Measurements from ENCODE around the gene OGFR. TPM values are rescaled to one million over a fixed set of nuclear protein-coding genes. Genes with fewer than 3 reads are reported as not detected.

Gene OGFR
- total RNA-seq: 32.4 and 39.1 TPM in 2 replicates

- peak; percentile 99 for DNase-seq (ENCODE audit: insufficient read length, low spot score, missing footprints)
- Histone ChIP-seq H3K9me3 (ENCODE audit: low read depth, low read length) (no peaks in the 10 kb centered on the region), H4K20me1 (ENCODE audit: insufficient read depth, low read length) (peaks cover 39% of the 10 kb centered on the region), H3K36me3 (ENCODE audit: insufficient read depth, low read length) (peaks cover 26% of the 10 kb centered on the region), H3K4me1 (ENCODE audit: insufficient read depth, low read length) (peaks cover 14% of the 10 kb centered on the region), H3K4me3 (ENCODE audit: insufficient read depth, low read length) (peak within 1 kb of the TSS; percentile 87), H3K27ac (ENCODE audit: low read depth, low read length) (peak within 1 kb of the TSS; percentile 61), H3K4me2 (ENCODE audit: insufficient read depth, low read length) (peak within 1 kb of the TSS; percentile 88), H3K27me3 (ENCODE audit: insufficient read depth, low read length) (no peaks in the 10 kb centered on the region), H2AFZ (ENCODE audit: low read length) (peak within 1 kb of the TSS; percentile 80), H3K79me2 (ENCODE audit: insufficient read depth, low read length) (peaks cover 32% of the 10 kb centered on the region)
- no peak for TF ChIP-seq CTCF (IDR thresholded peaks at IDR 0.05; ENCODE audit: extremely low read depth, low read depth, low read length)
Observed at GRCh38 chr20:62804627-62805154, at the start of gene OGFR. Gene OGFR, plus strand, starts transcription at chr20:62804835. Its CDS starts 25 bp downstream, at chr20:62804860.

GRCh38 chr20:62754991-62755356, 49.7 kb upstream of the OGFR start:
- peak; percentile 51 for DNase-seq (ENCODE audit: insufficient read length, low spot score, missing footprints)
- no peaks in the 10 kb centered on the region for H3K4me1 ChIP-seq (ENCODE audit: insufficient read depth, low read length)
- no peak overlapping the region for H3K4me3 ChIP-seq (ENCODE audit: insufficient read depth, low read length)
- H3K27ac ChIP-seq (ENCODE audit: low read depth, low read length): no peak overlapping the region
- H2AFZ ChIP-seq (ENCODE audit: low read length): no peak overlapping the region
- H3K9me3 ChIP-seq (ENCODE audit: low read depth, low read length): no peaks in the 10 kb centered on the region
- H4K20me1 ChIP-seq (ENCODE audit: insufficient read depth, low read length): no peaks in the 10 kb centered on the region
- H3K4me2 ChIP-seq (ENCODE audit: insufficient read depth, low read length): no peak overlapping the region
- H3K79me2 ChIP-seq (ENCODE audit: insufficient read depth, low read length): no peaks in the 10 kb centered on the region
- no peak for TF ChIP-seq CTCF (IDR thresholded peaks at IDR 0.05; ENCODE audit: extremely low read depth, low read depth, low read length)
- peaks cover 5% of the 10 kb centered on the region for H3K27me3 ChIP-seq (ENCODE audit: insufficient read depth, low read length)
- H3K36me3 ChIP-seq (ENCODE audit: insufficient read depth, low read length): no peaks in the 10 kb centered on the region

- no peak overlapping the region for H3K27ac ChIP-seq (ENCODE audit: low read depth, low read length)
- peak; percentile 79 for DNase-seq (ENCODE audit: insufficient read length, low spot score, missing footprints)
- no peaks in the 10 kb centered on the region for H3K79me2 ChIP-seq (ENCODE audit: insufficient read depth, low read length)
- H2AFZ ChIP-seq (ENCODE audit: low read length): no peak overlapping the region
- H3K4me1 ChIP-seq (ENCODE audit: insufficient read depth, low read length): no peaks in the 10 kb centered on the region
- TF ChIP-seq CTCF (IDR thresholded peaks at IDR 0.05; ENCODE audit: extremely low read depth, low read depth, low read length): no peak
- H3K27me3 ChIP-seq (ENCODE audit: insufficient read depth, low read length): peaks cover 2% of the 10 kb centered on the region
- no peaks in the 10 kb centered on the region for H3K9me3 ChIP-seq (ENCODE audit: low read depth, low read length)
- H3K36me3 ChIP-seq (ENCODE audit: insufficient read depth, low read length): no peaks in the 10 kb centered on the region
- no peaks in the 10 kb centered on the region for H4K20me1 ChIP-seq (ENCODE audit: insufficient read depth, low read length)
- no peak overlapping the region for H3K4me2 ChIP-seq (ENCODE audit: insufficient read depth, low read length)
- no peak overlapping the region for H3K4me3 ChIP-seq (ENCODE audit: insufficient read depth, low read length)
Observed at GRCh38 chr20:62755817-62756724, 48.6 kb upstream of the OGFR start.

GRCh38 chr20:62758226-62758912, 46.3 kb upstream of the OGFR start:
- Histone ChIP-seq H4K20me1 (ENCODE audit: insufficient read depth, low read length) (no peaks in the 10 kb centered on the region), H3K27ac (ENCODE audit: low read depth, low read length) (no peak overlapping the region), H3K27me3 (ENCODE audit: insufficient read depth, low read length) (peaks cover 2% of the 10 kb centered on the region), H3K79me2 (ENCODE audit: insufficient read depth, low read length) (no peaks in the 10 kb centered on the region), H2AFZ (ENCODE audit: low read length) (no peak overlapping the region), H3K4me3 (ENCODE audit: insufficient read depth, low read length) (no peak overlapping the region), H3K4me1 (ENCODE audit: insufficient read depth, low read length) (no peaks in the 10 kb centered on the region), H3K4me2 (ENCODE audit: insufficient read depth, low read length) (no peak overlapping the region), H3K36me3 (ENCODE audit: insufficient read depth, low read length) (no peaks in the 10 kb centered on the region), H3K9me3 (ENCODE audit: low read depth, low read length) (no peaks in the 10 kb centered on the region)
- DNase-seq (ENCODE audit: insufficient read length, low spot score, missing footprints): peak; percentile 68
- no peak for TF ChIP-seq CTCF (IDR thresholded peaks at IDR 0.05; ENCODE audit: extremely low read depth, low read depth, low read length)
